Neural progenitor cell (in vitro differentiated cells): ENCODE measurements around the gene ME1. TPM values are rescaled to one million over a fixed set of nuclear protein-coding genes. Genes with fewer than 3 reads are reported as not detected.

Experiments
- DNase-seq: peaks from one replicate; pipeline ENCODE4 v3.0.0-alpha.2; 2016; ENCODE audit warnings: low spot score
- H2AFZ ChIP-seq: fragments of 200-600 bp; sonication (generic); replicated peaks from 2 replicates; pipeline ENCODE4 v1.6.1; 2016; ENCODE audit warnings: antibody characterized with exemption
- H3F3A ChIP-seq: fragments of 200-600 bp; sonication (generic); 2 replicates; pipeline ENCODE4 v1.6.1; 2016; ENCODE audit warnings: antibody characterized with exemption, low read depth
- H3K27ac ChIP-seq: fragments of 200-600 bp; sonication (generic); 2 replicates; pipeline ENCODE4 v1.5.1; 2016; ENCODE audit warnings: mild to moderate bottlenecking
- H3K27me3 ChIP-seq: fragments of 200-600 bp; sonication (generic); 2 replicates; pipeline ENCODE4 v1.6.1; 2016; ENCODE audit warnings: mild to moderate bottlenecking, moderate library complexity
- H3K36me3 ChIP-seq: fragments of 200-600 bp; sonication (generic); 2 replicates; pipeline ENCODE4 v1.5.1; 2016
- H3K4me1 ChIP-seq: fragments of 200-600 bp; sonication (generic); 2 replicates; pipeline ENCODE4 v1.6.1; 2016; ENCODE audit warnings: mixed run types
- H3K4me2 ChIP-seq: fragments of 200-600 bp; sonication (generic); 2 replicates; pipeline ENCODE4 v1.6.1; 2016
- H3K4me3 ChIP-seq: fragments of 200-600 bp; sonication (generic); 2 replicates; pipeline ENCODE4 v1.5.1; 2016
- H3K79me2 ChIP-seq: fragments of 200-600 bp; sonication (generic); 2 replicates; pipeline ENCODE4 v1.6.1; 2016; ENCODE audit warnings: low read depth
- H3K9ac ChIP-seq: fragments of 200-600 bp; sonication (generic); 2 replicates; pipeline ENCODE4 v1.6.1; 2016
- H3K9me3 ChIP-seq: fragments of 200-600 bp; sonication (generic); 2 replicates; pipeline ENCODE4 v1.5.1; 2016; ENCODE audit warnings: low read depth
- H4K20me1 ChIP-seq: fragments of 200-600 bp; sonication (generic); 2 replicates; pipeline ENCODE4 v1.6.1; 2016; ENCODE audit warnings: low read depth
- H3K27ac Mint-ChIP-seq: 3 replicates; pipeline ENCODE4 v1.8.0; 2021; ENCODE audit warnings: mixed read lengths
- H3K27me3 Mint-ChIP-seq: 2 replicates; pipeline ENCODE4 v1.8.0; 2022; ENCODE audit warnings: low read depth, mild to moderate bottlenecking, inconsistent platforms, moderate library complexity, mixed read lengths; ENCODE audit not compliant: insufficient read depth
- H3K36me3 Mint-ChIP-seq: 3 replicates; pipeline ENCODE4 v1.8.0; 2021; ENCODE audit warnings: mixed read lengths
- H3K4me1 Mint-ChIP-seq: 3 replicates; pipeline ENCODE4 v1.8.0; 2021; ENCODE audit warnings: mixed read lengths
- H3K4me3 Mint-ChIP-seq: 3 replicates; pipeline ENCODE4 v1.8.0; 2021; ENCODE audit warnings: mild to moderate bottlenecking, moderate library complexity, mixed read lengths
- H3K9me3 Mint-ChIP-seq: 3 replicates; pipeline ENCODE4 v1.8.0; 2020; ENCODE audit warnings: mixed read lengths
- CTCF ChIP-seq: fragments of 200-600 bp; sonication (generic); IDR thresholded peaks from 2 replicates; pipeline ENCODE4 v1.5.1; 2017; ENCODE audit warnings: antibody characterized with exemption, mild to moderate bottlenecking
- EZH2 ChIP-seq: fragments of 200-600 bp; sonication (generic); IDR thresholded peaks from 2 replicates; pipeline ENCODE4 v1.6.1; 2017; ENCODE audit warnings: antibody characterized with exemption, mild to moderate bottlenecking, moderate library complexity
- EZH2phosphoT487 ChIP-seq: fragments of 200-600 bp; sonication (generic); IDR thresholded peaks from 2 replicates; pipeline ENCODE4 v1.6.1; 2017; ENCODE audit warnings: antibody characterized with exemption
- total RNA-seq: library from RNA; depleted of rRNA; stranded (reverse); fragments of >200 nt; gene quantifications from 2 replicates; pipeline ENCODE4 v1.2.3, GENCODE V29; 2015; ENCODE audit warnings: low replicate concordance

ME1 gene
- total RNA-seq, 1 donor from 2014 or later: 2.8 TPM

GRCh38 chr6:83169106-83169505, 261.7 kb downstream of the ME1 start:
- no peaks in the 10 kb centered on the region for H3K4me1 ChIP-seq
- H3K9me3 ChIP-seq: no peaks in the 10 kb centered on the region
- H3K36me3 ChIP-seq: peaks cover 27% of the 10 kb centered on the region
- no peaks in the 10 kb centered on the region for H3K79me2 ChIP-seq
- H3K4me2 ChIP-seq: no peak overlapping the region
- no peak overlapping the region for H3K9ac ChIP-seq
- H2AFZ ChIP-seq: no peak overlapping the region
- H3K27ac ChIP-seq: no peak overlapping the region
- no peaks in the 10 kb centered on the region for H3K4me1 Mint-ChIP-seq
- no peaks in the 10 kb centered on the region for H3K27me3 ChIP-seq
- H4K20me1 ChIP-seq: no peaks in the 10 kb centered on the region
- no peak overlapping the region for H3K4me3 Mint-ChIP-seq
- peaks cover 31% of the 10 kb centered on the region for H3K36me3 Mint-ChIP-seq
- H3K27me3 Mint-ChIP-seq: no peaks in the 10 kb centered on the region
- no peak overlapping the region for H3K4me3 ChIP-seq
- H3K27ac Mint-ChIP-seq: no peak overlapping the region
- no peaks in the 10 kb centered on the region for H3F3A ChIP-seq
- H3K9me3 Mint-ChIP-seq: no peaks in the 10 kb centered on the region
- TF ChIP-seq EZH2phosphoT487 (no peak), EZH2 (no peak), CTCF (no peak)
- no peak for DNase-seq

- H3F3A ChIP-seq: no peaks in the 10 kb centered on the region
- Mint-ChIP-seq H3K27me3 (no peaks in the 10 kb centered on the region), H3K27ac (no peak overlapping the region), H3K9me3 (no peaks in the 10 kb centered on the region), H3K4me3 (no peak overlapping the region), H3K4me1 (no peaks in the 10 kb centered on the region), H3K36me3 (peaks cover 31% of the 10 kb centered on the region)
- no peaks in the 10 kb centered on the region for H3K9me3 ChIP-seq
- no peak overlapping the region for H3K9ac ChIP-seq
- no peaks in the 10 kb centered on the region for H3K4me1 ChIP-seq
- H4K20me1 ChIP-seq: no peaks in the 10 kb centered on the region
- no peak overlapping the region for H2AFZ ChIP-seq
- no peaks in the 10 kb centered on the region for H3K79me2 ChIP-seq
- TF ChIP-seq CTCF (no peak), EZH2 (no peak)
- no peak overlapping the region for H3K4me2 ChIP-seq
- no peaks in the 10 kb centered on the region for H3K27me3 ChIP-seq
- peaks cover 27% of the 10 kb centered on the region for H3K36me3 ChIP-seq
- H3K4me3 ChIP-seq: no peak overlapping the region
- DNase-seq: no peak
- no peak overlapping the region for H3K27ac ChIP-seq
Observed at GRCh38 chr6:83168556-83168955, 262.3 kb downstream of the ME1 start.

DNA sequence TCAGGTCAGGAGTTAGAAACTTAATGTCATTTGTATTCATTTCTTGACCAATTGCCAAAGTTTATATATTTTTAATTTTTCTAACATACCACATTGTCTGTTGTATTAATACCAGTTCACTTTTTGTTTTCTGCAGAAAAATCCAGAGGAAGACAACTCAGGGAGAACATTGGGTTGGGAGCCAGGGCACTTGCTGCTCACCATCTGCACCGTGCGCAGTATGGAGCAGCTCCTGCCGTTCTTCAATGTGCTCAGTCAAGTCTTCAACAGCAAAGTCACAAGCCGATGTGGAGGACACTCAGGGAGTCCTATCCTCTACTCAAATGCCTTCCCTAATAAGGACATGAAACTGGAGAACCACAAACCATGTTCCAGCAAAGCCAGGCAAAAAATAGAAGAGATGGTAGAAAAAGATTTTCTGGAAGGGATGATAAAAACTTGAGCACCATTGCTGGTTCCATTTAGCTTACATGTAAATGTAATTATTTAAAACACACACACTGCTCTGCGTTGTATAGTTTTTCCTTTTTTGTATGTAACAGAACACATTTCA, 263.0 kb downstream of the ME1 start:
- Histone ChIP-seq H3K4me3 (no peak overlapping the region), H3K27ac (no peak overlapping the region), H3F3A (no peaks in the 10 kb centered on the region), H3K9ac (no peak overlapping the region), H3K27me3 (no peaks in the 10 kb centered on the region), H2AFZ (no peak overlapping the region), H3K4me1 (no peaks in the 10 kb centered on the region), H3K9me3 (no peaks in the 10 kb centered on the region), H4K20me1 (no peaks in the 10 kb centered on the region), H3K36me3 (peaks cover 32% of the 10 kb centered on the region), H3K79me2 (no peaks in the 10 kb centered on the region), H3K4me2 (no peak overlapping the region)
- no peaks in the 10 kb centered on the region for H3K4me1 Mint-ChIP-seq
- H3K27ac Mint-ChIP-seq: no peak overlapping the region
- TF ChIP-seq EZH2phosphoT487 (no peak), EZH2 (no peak), CTCF (no peak)
- H3K27me3 Mint-ChIP-seq: no peaks in the 10 kb centered on the region
- H3K9me3 Mint-ChIP-seq: no peaks in the 10 kb centered on the region
- H3K4me3 Mint-ChIP-seq: no peak overlapping the region
- DNase-seq: no peak
- peaks cover 31% of the 10 kb centered on the region for H3K36me3 Mint-ChIP-seq

Other genes starting within 250 kb of the ME1 start
- 48.1 and 61.5 TPM in 2 replicates for gene PGM3, start 237.8 kb downstream of the ME1 start, total RNA-seq
- gene RWDD2A, start 237.7 kb downstream of the ME1 start, total RNA-seq: 6.9 and 8.5 TPM in 2 replicates
- gene PRSS35, start 81.5 kb upstream of the ME1 start, total RNA-seq: 2.8 and 4.5 TPM in 2 replicates